AG04450 (cell line): ENCODE measurements around the gene IGF2R. TPM values are rescaled to one million over a fixed set of nuclear protein-coding genes. Genes with fewer than 3 reads are reported as not detected.

Source experiments
- CTCF ChIA-PET: fragments of 300-600, 350-600 bp; formaldehyde crosslinking; extraction: SDS; loops from one replicate; lab custom pipeline; 2022; ENCODE audit warnings: antibody characterized with exemption, inconsistent platforms; lab: Charles Lee
- POLR2A ChIA-PET: fragments of 350-600 bp; formaldehyde crosslinking; extraction: SDS; loops from one replicate; lab custom pipeline; 2021; ENCODE audit warnings: antibody characterized with exemption, inconsistent platforms; lab: Yijun Ruan, JAX
- DNase-seq: peaks from one replicate; pipeline ENCODE4 v3.0.0-alpha.2; 2011; ENCODE audit warnings: low read depth, low spot score
- H3K27ac ChIP-seq: one replicate; pipeline ENCODE4 v1.5.1; 2012; ENCODE audit warnings: low read depth, low read length, control low read depth
- H3K27me3 ChIP-seq: one replicate; pipeline ENCODE4 v1.6.0; 2012; ENCODE audit warnings: low read length; ENCODE audit not compliant: control insufficient read depth, insufficient read depth
- H3K4me3 ChIP-seq: 2 replicates; pipeline ENCODE4 v1.5.1; 2011; ENCODE audit warnings: mild to moderate bottlenecking, low read depth, low read length, control low read depth
- H3K9me3 ChIP-seq: 2 replicates; pipeline ENCODE4 v1.5.1; 2012; ENCODE audit warnings: low read length; ENCODE audit not compliant: control insufficient read depth, insufficient read depth
- CTCF ChIP-seq: IDR thresholded peaks from 2 replicates; pipeline ENCODE4 v1.5.1; 2011; ENCODE audit warnings: low read depth, low read length, control low read depth, inconsistent platforms
- polyA plus RNA-seq: library from polyadenylated mRNA; depleted of rRNA; stranded (reverse); fragments of >200 nt; gene quantifications from 2 replicates; pipeline ENCODE4 v1.2.3, GENCODE V29; 2011

The IGF2R gene
- polyA plus RNA-seq, 1 experiment = 40.9 TPM

- Histone ChIP-seq H3K9me3 (no peaks in the 10 kb centered on the region), H3K4me3 (no peak overlapping the region), H3K27ac (peak overlapping the region; percentile 91), H3K27me3 (no peaks in the 10 kb centered on the region)
- POLR2A ChIA-PET = interaction anchor here (1.6 kb wide), 1 partner anchor 238 kb away, joined by 4 read pairs; the partner anchor contains the start of gene MRPL18
- TF ChIP-seq CTCF = no peak
- DNase-seq = no peak
- CTCF ChIA-PET = interaction anchor here (1.0 kb wide), 1 partner anchor 60 kb away, joined by 3 read pairs; no protein-coding TSS in a partner anchor
Measured at GRCh38 chr6:160028487-160029275, 59.8 kb downstream of the IGF2R start.

GRCh38 chr6:160029525-160029924 is 60.6 kb downstream of the IGF2R start:
- DNase-seq = no peak
- Histone ChIP-seq H3K27me3 (no peaks in the 10 kb centered on the region), H3K4me3 (no peak overlapping the region), H3K27ac (peak overlapping the region; percentile 91), H3K9me3 (no peaks in the 10 kb centered on the region)
- CTCF ChIA-PET = interaction anchor here (0.5 to 1.3 kb wide), 2 partner anchors 76 to 166 kb away, joined by 3 to 4 read pairs; no protein-coding TSS in a partner anchor
- no peak for TF ChIP-seq CTCF
- POLR2A ChIA-PET = interaction anchor here (1.6 kb wide), 1 partner anchor 239 kb away, joined by 4 read pairs; the partner anchor contains the start of gene MRPL18

- Histone ChIP-seq H3K27ac (peak overlapping the region; percentile 91), H3K9me3 (no peaks in the 10 kb centered on the region), H3K4me3 (0 out of 2 replicates have a peak overlapping the region, but pooled peaks have one; percentile 13), H3K27me3 (no peaks in the 10 kb centered on the region)
- DNase-seq = peak; percentile 87
- peak; percentile 14; the same call in 1 of the 2 replicates for TF ChIP-seq CTCF
- CTCF ChIA-PET = interaction anchor here (0.7 to 1.3 kb wide), 2 partner anchors 166 to 426 kb away, joined by 3 to 4 read pairs; no protein-coding TSS in a partner anchor
- POLR2A ChIA-PET = interaction anchor here (1.6 kb wide), 1 partner anchor 240 kb away, joined by 4 read pairs; the partner anchor contains the start of gene MRPL18
Measured at GRCh38 chr6:160030103-160030502, 61.2 kb downstream of the IGF2R start.

GRCh38 chr6:160031442-160031841 is 62.6 kb downstream of the IGF2R start:
- Histone ChIP-seq H3K4me3 (no peak overlapping the region), H3K27me3 (no peaks in the 10 kb centered on the region), H3K27ac (peak overlapping the region; percentile 52), H3K9me3 (no peaks in the 10 kb centered on the region)
- POLR2A ChIA-PET = no interaction called here
- CTCF ChIA-PET = no interaction called here
- DNase-seq = no peak
- TF ChIP-seq CTCF = no peak

- POLR2A ChIA-PET = no interaction called here
- CTCF ChIA-PET = interaction anchor here (0.9 kb wide), 1 partner anchor 24 kb away, joined by 3 read pairs; no protein-coding TSS in a partner anchor
Measured at GRCh38 chr6:160031871-160032270, 63.0 kb downstream of the IGF2R start.

More at GRCh38 chr6:160031871-160032270, 63.0 kb downstream of the IGF2R start:
- H3K9me3 ChIP-seq = no peaks in the 10 kb centered on the region
- DNase-seq = no peak
- H3K27ac ChIP-seq = peak overlapping the region; percentile 52
- H3K4me3 ChIP-seq = no peak overlapping the region
- TF ChIP-seq CTCF = no peak
- no peaks in the 10 kb centered on the region for H3K27me3 ChIP-seq
